ENCODE results near the gene MDM1.

The MDM1 gene

GRCh38 chr12:68345763-68346162 lies 13.6 kb upstream of the MDM1 start:
- ChIA-PET CTCF (no interaction called here), POLR2A (no interaction called here)

GRCh38 chr12:68344126-68344525 lies 12.0 kb upstream of the MDM1 start:
- ChIA-PET POLR2A (no interaction called here), CTCF (no interaction called here)
- Histone ChIP-seq H3K27ac (ENCODE audit: extremely low read depth, low read depth, low read length) (no peak overlapping the region), H3K9me3 (ENCODE audit: control insufficient read depth, insufficient read depth, low read depth, low read length) (no peaks in the 10 kb centered on the region), H3K4me3 (ENCODE audit: low read depth, low read length) (no peak overlapping the region), H3K36me3 (ENCODE audit: control insufficient read depth in 2 of 2, insufficient read depth in 1 of 2, low read length in 2 of 2) (no peaks in the 10 kb centered on the region), H3K4me1 (ENCODE audit: control insufficient read depth, insufficient read depth, low read length) (no peaks in the 10 kb centered on the region)
- TF ChIP-seq ZNF518A (tag by site-specific recombination; conservative IDR thresholded peaks at IDR 0.05; ENCODE audit: low read depth), result no peak

More at GRCh38 chr12:68345763-68346162, 13.6 kb upstream of the MDM1 start:
- Histone ChIP-seq H3K36me3 (ENCODE audit: control insufficient read depth in 2 of 2, insufficient read depth in 1 of 2, low read length in 2 of 2) (no peaks in the 10 kb centered on the region), H3K27ac (ENCODE audit: extremely low read depth, low read depth, low read length) (no peak overlapping the region), H3K4me3 (ENCODE audit: low read depth, low read length) (no peak overlapping the region), H3K9me3 (ENCODE audit: control insufficient read depth, insufficient read depth, low read depth, low read length) (no peaks in the 10 kb centered on the region), H3K4me1 (ENCODE audit: control insufficient read depth, insufficient read depth, low read length) (no peaks in the 10 kb centered on the region)
- TF ChIP-seq ZBTB1 (tag by site-specific recombination; IDR thresholded peaks at IDR 0.05) (no peak), ZNF639 (tag by site-specific recombination; IDR thresholded peaks at IDR 0.05) (no peak), ZNF530 (tag by site-specific recombination; IDR thresholded peaks at IDR 0.05; ENCODE audit: low read depth) (no peak), ZNF114 (tag by site-specific recombination; IDR thresholded peaks at IDR 0.05) (no peak), PRDM4 (tag by site-specific recombination; IDR thresholded peaks at IDR 0.05) (no peak), ZNF76 (tag by site-specific recombination; IDR thresholded peaks at IDR 0.05; ENCODE audit: borderline replicate concordance, low read depth) (no peak), ZNF600 (tag by site-specific recombination; IDR thresholded peaks at IDR 0.05) (no peak), HOXD13 (CRISPR knock-in tag; IDR thresholded peaks at IDR 0.05; ENCODE audit: borderline replicate concordance) (no peak), ZNF248 (tag by site-specific recombination; IDR thresholded peaks at IDR 0.05) (no peak)

- CTCF ChIA-PET, result no interaction called here
- H3K4me3 ChIP-seq (ENCODE audit: low read depth, low read length), result no peak overlapping the region
- no peaks in the 10 kb centered on the region for H3K36me3 ChIP-seq (ENCODE audit: control insufficient read depth in 2 of 2, insufficient read depth in 1 of 2, low read length in 2 of 2)
- POLR2A ChIA-PET, result interaction anchor here (0.9 kb wide), 1 partner anchor 9 kb away, joined by 3 read pairs; no protein-coding TSS in a partner anchor
- no peak overlapping the region for H3K27ac ChIP-seq (ENCODE audit: extremely low read depth, low read depth, low read length)
- no peaks in the 10 kb centered on the region for H3K9me3 ChIP-seq (ENCODE audit: control insufficient read depth, insufficient read depth, low read depth, low read length)
- H3K4me1 ChIP-seq (ENCODE audit: control insufficient read depth, insufficient read depth, low read length), result no peaks in the 10 kb centered on the region
- TF ChIP-seq ZSCAN4 (tag by site-specific recombination; IDR thresholded peaks at IDR 0.05) (no peak), ZNF571 (tag by site-specific recombination; IDR thresholded peaks at IDR 0.05) (no peak), SP3 (tag by site-specific recombination; IDR thresholded peaks at IDR 0.05) (no peak), ZBTB49 (tag by site-specific recombination; IDR thresholded peaks at IDR 0.05; ENCODE audit: low read depth) (no peak), ZNF311 (tag by site-specific recombination; IDR thresholded peaks at IDR 0.05; ENCODE audit: borderline replicate concordance) (no peak), ZNF24 (tag by site-specific recombination; IDR thresholded peaks at IDR 0.05) (no peak), ZNF792 (tag by site-specific recombination; IDR thresholded peaks at IDR 0.05) (no peak), BCL6B (tag by site-specific recombination; IDR thresholded peaks at IDR 0.05) (no peak)
These were observed 10.8 kb upstream of the MDM1 start for GRCh38 chr12:68342966-68343365.

All from HEK293 (cell line).